IMR-90 (cell line): ENCODE measurements around the gene PLA2G4D. TPM values are rescaled to one million over a fixed set of nuclear protein-coding genes. Genes with fewer than 3 reads are reported as not detected.

Experiments
- ATAC-seq: fragments of 200-7000 bp; cut with Tn5 transposase; 2 replicates; pipeline ENCODE4 v1.9.1; 2020; ENCODE audit warnings: low read depth, mild to moderate bottlenecking, moderate library complexity
- BruUV-seq: library from RNA; stranded (reverse); fragments of 400-500 nt; replicated peaks from 2 replicates; lab custom pipeline; 2021; lab: Mats Ljungman, UMichigan
- CTCF ChIA-PET: fragments of 300-600 bp; formaldehyde crosslinking; extraction: SDS; loops from one replicate; lab custom pipeline; 2021; ENCODE audit warnings: antibody characterized with exemption; lab: Yijun Ruan, JAX
- POLR2A ChIA-PET: fragments of 300-600 bp; sonication (Branson Sonifier 250); formaldehyde crosslinking; loops from one replicate; lab custom pipeline; 2022; ENCODE audit warnings: antibody characterized with exemption; ENCODE audit not compliant: unreplicated experiment; lab: Charles Lee
- DNase-seq: peaks from one replicate; pipeline ENCODE4 v3.0.0; 2013
- H2AFZ ChIP-seq: replicated peaks from 2 replicates; pipeline ENCODE3; 2013; ENCODE audit warnings: low read length, mild to moderate bottlenecking; ENCODE audit not compliant: poor library complexity
- H2AK5ac ChIP-seq: 2 replicates; pipeline ENCODE4 v1.6.1; 2013; ENCODE audit warnings: low read depth, low read length, inconsistent platforms
- H2AK9ac ChIP-seq: replicated peaks from 2 replicates; pipeline ENCODE3; 2013; ENCODE audit warnings: mild to moderate bottlenecking, low read depth, low read length, moderate library complexity; ENCODE audit not compliant: poor library complexity
- H2BK120ac ChIP-seq: 2 replicates; pipeline ENCODE4 v1.6.1; 2013; ENCODE audit warnings: low read depth, low read length, inconsistent platforms
- H2BK15ac ChIP-seq: 3 replicates; pipeline ENCODE4 v1.6.1; 2013; ENCODE audit warnings: low read depth, low read length, inconsistent platforms
- H2BK20ac ChIP-seq: 2 replicates; pipeline ENCODE4 v1.6.1; 2013; ENCODE audit warnings: low read depth, mild to moderate bottlenecking, inconsistent platforms, low read length, moderate library complexity
- H2BK5ac ChIP-seq: 2 replicates; pipeline ENCODE4 v1.6.1; 2013; ENCODE audit warnings: mild to moderate bottlenecking, low read depth, low read length, inconsistent platforms; ENCODE audit not compliant: poor library complexity, severe bottlenecking
- H3K14ac ChIP-seq: replicated peaks from 2 replicates; pipeline ENCODE4 v1.6.1; 2013; ENCODE audit warnings: low read depth, low read length, inconsistent platforms
- H3K18ac ChIP-seq: 2 replicates; pipeline ENCODE4 v1.6.1; 2013; ENCODE audit warnings: low read depth, low read length, control low read depth
- H3K23ac ChIP-seq: 2 replicates; pipeline ENCODE4 v1.6.1; 2013; ENCODE audit warnings: low read depth, low read length, inconsistent platforms
- H3K27ac ChIP-seq: 2 replicates; pipeline ENCODE4 v1.5.1; 2013; ENCODE audit warnings: mild to moderate bottlenecking, control low read depth, low read length; ENCODE audit not compliant: insufficient read depth
- H3K27me3 ChIP-seq: 2 replicates; pipeline ENCODE4 v1.6.1; 2013; ENCODE audit warnings: low read length; ENCODE audit not compliant: control insufficient read depth, insufficient read depth
- H3K36me3 ChIP-seq: 2 replicates; pipeline ENCODE4 v1.6.1; 2013; ENCODE audit warnings: low read length, mixed read lengths; ENCODE audit not compliant: control insufficient read depth, insufficient read depth
- H3K4ac ChIP-seq: 2 replicates; pipeline ENCODE4 v1.6.1; 2013; ENCODE audit warnings: low read depth, low read length, inconsistent platforms
- H3K4me1 ChIP-seq: 2 replicates; pipeline ENCODE4 v1.6.1; 2013; ENCODE audit warnings: low read length, mixed read lengths; ENCODE audit not compliant: control insufficient read depth, insufficient read depth
- H3K4me2 ChIP-seq: 2 replicates; pipeline ENCODE4 v1.6.1; 2013; ENCODE audit warnings: low read depth, mild to moderate bottlenecking, control low read depth, low read length, moderate library complexity
- H3K4me3 ChIP-seq: 2 replicates; pipeline ENCODE4 v1.5.1; 2013; ENCODE audit warnings: low read depth, mild to moderate bottlenecking, control low read depth, low read length, moderate library complexity; ENCODE audit not compliant: insufficient read depth
- H3K56ac ChIP-seq: 2 replicates; pipeline ENCODE4 v1.6.1; 2013; ENCODE audit warnings: low read length, inconsistent platforms; ENCODE audit not compliant: insufficient read depth; ENCODE audit errors: extremely low read depth
- H3K79me1 ChIP-seq, 2 experiments: 2 replicates each; pipeline ENCODE4 v1.6.1; 2013; ENCODE audit warnings: low read length in 2 of 2, inconsistent platforms in 1 of 2, low read depth in 1 of 2
- H3K9ac ChIP-seq: 2 replicates; pipeline ENCODE4 v1.6.1; 2013; ENCODE audit warnings: low read depth, low read length, control low read depth
- H3K9me1 ChIP-seq: 2 replicates; pipeline ENCODE4 v1.6.1; 2013; ENCODE audit warnings: low read length, inconsistent platforms; ENCODE audit not compliant: insufficient read depth
- H3K9me3 ChIP-seq: 2 replicates; pipeline ENCODE4 v1.6.1; 2013; ENCODE audit warnings: low read length; ENCODE audit not compliant: control insufficient read depth, insufficient read depth
- H4K20me1 ChIP-seq: 2 replicates; pipeline ENCODE4 v1.6.1; 2013; ENCODE audit warnings: low read length, inconsistent platforms; ENCODE audit not compliant: insufficient read depth
- H4K5ac ChIP-seq: 2 replicates; pipeline ENCODE4 v1.6.1; 2013; ENCODE audit warnings: mild to moderate bottlenecking, low read depth, low read length, control low read depth
- H4K8ac ChIP-seq, 2 experiments: 2 replicates each; pipeline ENCODE4 v1.6.1; 2013; ENCODE audit warnings: low read depth in 2 of 2, low read length in 2 of 2, control low read depth in 1 of 2, inconsistent platforms in 1 of 2
- H4K91ac ChIP-seq: 2 replicates; pipeline ENCODE4 v1.6.1; 2013; ENCODE audit warnings: low read depth, low read length, inconsistent platforms; ENCODE audit not compliant: insufficient read depth
- BHLHE40 ChIP-seq: fragments of 150-350 bp; IDR thresholded peaks from 2 replicates; pipeline ENCODE4 v1.6.1; 2016; ENCODE audit warnings: mild to moderate bottlenecking, low read depth, low read length
- CEBPB ChIP-seq: IDR thresholded peaks from 2 replicates; pipeline ENCODE4 v1.6.1; 2012; ENCODE audit warnings: low read depth, low read length, improper control_type of control experiment
- CHD1 ChIP-seq: IDR thresholded peaks from 2 replicates; pipeline ENCODE4 v1.6.1; 2012; ENCODE audit warnings: low read depth, low read length, improper control_type of control experiment
- FOS ChIP-seq: fragments of 150-350 bp; IDR thresholded peaks from 2 replicates; pipeline ENCODE4 v1.6.1; 2016; ENCODE audit warnings: low read depth, low read length
- MAFK ChIP-seq: IDR thresholded peaks from 2 replicates; pipeline ENCODE4 v1.6.1; 2012; ENCODE audit warnings: low read depth, low read length, improper control_type of control experiment
- MAZ ChIP-seq: IDR thresholded peaks from 2 replicates; pipeline ENCODE4 v1.6.1; 2012; ENCODE audit warnings: low read depth, mild to moderate bottlenecking, low read length, improper control_type of control experiment, moderate library complexity, borderline replicate concordance
- MXI1 ChIP-seq: IDR thresholded peaks from 2 replicates; pipeline ENCODE4 v1.6.1; 2012; ENCODE audit warnings: low read depth, mild to moderate bottlenecking, low read length, moderate library complexity, borderline replicate concordance
- NFE2L2 ChIP-seq: fragments of 150-350 bp; IDR thresholded peaks from 2 replicates; pipeline ENCODE4 v1.6.1; 2016; ENCODE audit warnings: low read depth, mild to moderate bottlenecking, low read length
- POLR2A ChIP-seq: IDR thresholded peaks from 2 replicates; pipeline ENCODE4 v1.6.1; 2012; ENCODE audit warnings: mild to moderate bottlenecking, low read depth, low read length
- RAD21 ChIP-seq: IDR thresholded peaks from 2 replicates; pipeline ENCODE4 v1.6.1; 2012; ENCODE audit warnings: low read length, improper control_type of control experiment
- RCOR1 ChIP-seq: IDR thresholded peaks from 2 replicates; pipeline ENCODE4 v1.6.1; 2012; ENCODE audit warnings: mild to moderate bottlenecking, low read length, improper control_type of control experiment; ENCODE audit not compliant: insufficient replicate concordance
- RFX5 ChIP-seq: IDR thresholded peaks from 2 replicates; pipeline ENCODE4 v1.8.0; 2012; ENCODE audit warnings: low read depth, mild to moderate bottlenecking, low read length, moderate library complexity
- SMC3 ChIP-seq: fragments of 150-350 bp; IDR thresholded peaks from 2 replicates; pipeline ENCODE4 v1.6.1; 2016; ENCODE audit warnings: low read depth, mild to moderate bottlenecking, antibody characterized with exemption, low read length, moderate library complexity
- WGBS, 2 experiments: methylation state at CpG; one replicate each; pipeline versions ENCODE4 v1.1.5 to v1.1.7; 2013; ENCODE audit warnings: missing lambda C conversion rate in 2 of 2; ENCODE audit not compliant: insufficient read length in 1 of 2; ENCODE audit errors: extremely low coverage in 2 of 2; 5-methylcytosine and 5-hydroxymethylcytosine counted together
- dilution Hi-C: fragments of 300-500 bp; cut with HindIII; formaldehyde crosslinking; loops from one replicate; pipeline ENCODE4 v1.14.3; 2018; ENCODE audit warnings: low sequenced_read_pairs; ENCODE audit not compliant: unreplicated experiment
- in situ Hi-C: fragments of 300-500 bp; cut with MboI; formaldehyde crosslinking; loops from 3 replicates; pipeline ENCODE4 v1.14.3; 2019; ENCODE audit warnings: low sequenced_read_pairs, inconsistent platforms, mixed read lengths
- intact Hi-C: fragments of 100-400 bp; cut with micrococcal nuclease; formaldehyde crosslinking; loops from 2 replicates; pipeline ENCODE4 v1.10.0; 2022
- polyA plus RNA-seq, 3 experiments: library from polyadenylated mRNA; depleted of rRNA; stranded (reverse); fragments of >200 nt; gene quantifications; 2 replicates each; pipeline ENCODE4 v1.2.3, GENCODE V29; 2012; ENCODE audit warnings: low replicate concordance in 1 of 3
- total RNA-seq: library from RNA; depleted of rRNA; stranded (reverse); fragments of >200 nt; gene quantifications from 2 replicates; pipeline ENCODE4 v1.2.3, GENCODE V29; 2012
- TF ChIP-seq, protein P1 (sequence below): fragments of 150-350 bp; IDR thresholded peaks from 2 replicates; pipeline ENCODE4 v1.6.1; 2017; ENCODE audit warnings: mild to moderate bottlenecking, antibody characterized with exemption, low read length, low read depth
- TF ChIP-seq, protein P2 (sequence below): fragments of 150-350 bp; IDR thresholded peaks from 2 replicates; pipeline ENCODE4 v1.6.1; 2016; ENCODE audit warnings: low read depth, mild to moderate bottlenecking, low read length, moderate library complexity, borderline replicate concordance
- TF ChIP-seq, protein P3 (sequence below): conservative IDR thresholded peaks from 2 replicates; pipeline ENCODE4 v1.5.1; 2012; ENCODE audit warnings: mild to moderate bottlenecking, low read depth, low read length, improper control_type of control experiment

The PLA2G4D gene
- total and polyA plus RNA-seq, 2 of the 4 experiments (the other 2 are of a cell fraction): not detected

DNA sequence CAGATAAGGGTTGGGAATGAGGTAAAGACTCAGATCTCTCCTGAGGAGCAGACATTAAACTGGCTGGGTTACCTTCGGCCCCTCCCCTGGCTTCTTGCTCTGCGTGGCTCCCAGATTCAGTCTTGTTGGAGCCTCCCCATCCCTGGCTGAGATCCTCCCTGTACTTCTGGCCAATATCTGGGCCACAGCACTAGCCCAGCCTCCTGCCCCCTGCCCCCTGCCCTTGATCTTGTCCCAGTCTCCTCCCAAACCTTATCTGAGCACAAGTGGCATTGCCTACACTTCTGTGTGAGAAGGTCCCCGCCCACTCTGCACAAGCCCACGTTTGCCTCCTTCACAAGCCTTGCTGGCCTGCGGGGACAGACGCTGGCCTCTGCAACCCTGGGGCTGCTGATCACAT, 45.2 kb upstream of the PLA2G4D start:
- no peak for DNase-seq
- no TSS peak for BruUV-seq
- in situ Hi-C loops (no loop called here), dilution Hi-C loops (no loop called here), intact Hi-C loops (loop anchor here (5.0 kb wide), 1 partner anchor 52 kb away; no protein-coding TSS in a partner anchor)
- ChIA-PET CTCF (no interaction called here), POLR2A (no interaction called here)
- no peak overlapping the region for H2BK15ac ChIP-seq
- H3K27ac ChIP-seq: no peak overlapping the region
- no peak overlapping the region for H4K8ac ChIP-seq
- H4K5ac ChIP-seq: no peak overlapping the region
- no peak for ATAC-seq
- H3K79me1 ChIP-seq: no peaks in the 10 kb centered on the region
- no peak overlapping the region for H3K23ac ChIP-seq
- no peak overlapping the region for H3K56ac ChIP-seq
- no peak overlapping the region for H2AK9ac ChIP-seq
- 67% methylated on average over 1 of the region's 6 CpGs; no CpG with 5 or more reads in 1 of the 2 experiments for WGBS, 2 experiments
- no peaks in the 10 kb centered on the region for H4K20me1 ChIP-seq
- H3K4ac ChIP-seq: no peak overlapping the region
- no peak overlapping the region for H3K4me3 ChIP-seq
- no peak overlapping the region for H2BK120ac ChIP-seq
- no peaks in the 10 kb centered on the region for H3K4me1 ChIP-seq
- H2AK5ac ChIP-seq: no peak overlapping the region
- H3K14ac ChIP-seq: no peak overlapping the region
- H3K18ac ChIP-seq: no peak overlapping the region
- H3K9me1 ChIP-seq: no peaks in the 10 kb centered on the region
- no peak overlapping the region for H2AFZ ChIP-seq
- H2BK5ac ChIP-seq: no peak overlapping the region
- H3K36me3 ChIP-seq: no peaks in the 10 kb centered on the region
- H3K4me2 ChIP-seq: no peak overlapping the region
- H4K91ac ChIP-seq: no peak overlapping the region
- no peak overlapping the region for H2BK20ac ChIP-seq
- TF ChIP-seq FOS (no peak), NFE2L2 (no peak), CEBPB (no peak), MAZ (no peak), MAFK (no peak), RCOR1 (no peak), RAD21 (no peak), POLR2A (no peak), CHD1 (no peak), BHLHE40 (no peak), SMC3 (no peak), RFX5 (no peak), MXI1 (no peak)
- TF ChIP-seq, protein P1, sequence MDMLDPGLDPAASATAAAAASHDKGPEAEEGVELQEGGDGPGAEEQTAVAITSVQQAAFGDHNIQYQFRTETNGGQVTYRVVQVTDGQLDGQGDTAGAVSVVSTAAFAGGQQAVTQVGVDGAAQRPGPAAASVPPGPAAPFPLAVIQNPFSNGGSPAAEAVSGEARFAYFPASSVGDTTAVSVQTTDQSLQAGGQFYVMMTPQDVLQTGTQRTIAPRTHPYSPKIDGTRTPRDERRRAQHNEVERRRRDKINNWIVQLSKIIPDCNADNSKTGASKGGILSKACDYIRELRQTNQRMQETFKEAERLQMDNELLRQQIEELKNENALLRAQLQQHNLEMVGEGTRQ: no peak
- TF ChIP-seq, protein P2, sequence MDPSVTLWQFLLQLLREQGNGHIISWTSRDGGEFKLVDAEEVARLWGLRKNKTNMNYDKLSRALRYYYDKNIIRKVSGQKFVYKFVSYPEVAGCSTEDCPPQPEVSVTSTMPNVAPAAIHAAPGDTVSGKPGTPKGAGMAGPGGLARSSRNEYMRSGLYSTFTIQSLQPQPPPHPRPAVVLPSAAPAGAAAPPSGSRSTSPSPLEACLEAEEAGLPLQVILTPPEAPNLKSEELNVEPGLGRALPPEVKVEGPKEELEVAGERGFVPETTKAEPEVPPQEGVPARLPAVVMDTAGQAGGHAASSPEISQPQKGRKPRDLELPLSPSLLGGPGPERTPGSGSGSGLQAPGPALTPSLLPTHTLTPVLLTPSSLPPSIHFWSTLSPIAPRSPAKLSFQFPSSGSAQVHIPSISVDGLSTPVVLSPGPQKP: no peak
- TF ChIP-seq, protein P3, sequence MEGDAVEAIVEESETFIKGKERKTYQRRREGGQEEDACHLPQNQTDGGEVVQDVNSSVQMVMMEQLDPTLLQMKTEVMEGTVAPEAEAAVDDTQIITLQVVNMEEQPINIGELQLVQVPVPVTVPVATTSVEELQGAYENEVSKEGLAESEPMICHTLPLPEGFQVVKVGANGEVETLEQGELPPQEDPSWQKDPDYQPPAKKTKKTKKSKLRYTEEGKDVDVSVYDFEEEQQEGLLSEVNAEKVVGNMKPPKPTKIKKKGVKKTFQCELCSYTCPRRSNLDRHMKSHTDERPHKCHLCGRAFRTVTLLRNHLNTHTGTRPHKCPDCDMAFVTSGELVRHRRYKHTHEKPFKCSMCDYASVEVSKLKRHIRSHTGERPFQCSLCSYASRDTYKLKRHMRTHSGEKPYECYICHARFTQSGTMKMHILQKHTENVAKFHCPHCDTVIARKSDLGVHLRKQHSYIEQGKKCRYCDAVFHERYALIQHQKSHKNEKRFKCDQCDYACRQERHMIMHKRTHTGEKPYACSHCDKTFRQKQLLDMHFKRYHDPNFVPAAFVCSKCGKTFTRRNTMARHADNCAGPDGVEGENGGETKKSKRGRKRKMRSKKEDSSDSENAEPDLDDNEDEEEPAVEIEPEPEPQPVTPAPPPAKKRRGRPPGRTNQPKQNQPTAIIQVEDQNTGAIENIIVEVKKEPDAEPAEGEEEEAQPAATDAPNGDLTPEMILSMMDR: no peak
- peaks cover 48% of the 10 kb centered on the region for H3K27me3 ChIP-seq
- no peak overlapping the region for H3K9ac ChIP-seq
- peaks cover 3% of the 10 kb centered on the region; the same call in 1 of the 2 replicates for H3K9me3 ChIP-seq
